GM23338 (cell line): ENCODE measurements around the gene CTSK. TPM values are rescaled to one million over a fixed set of nuclear protein-coding genes. Genes with fewer than 3 reads are reported as not detected.

Experiments
- ATAC-seq: fragments of 200-7000 bp; cut with Tn5 transposase; 3 replicates; pipeline ENCODE4 v1.9.1; 2020
- DNase-seq: peaks from one replicate; pipeline ENCODE4 v3.0.0-alpha.2; 2015; ENCODE audit warnings: low spot score
- H2AFZ ChIP-seq: fragments of 200-600 bp; sonication (generic); 2 replicates; pipeline ENCODE4 v1.8.0; 2016; ENCODE audit warnings: antibody characterized with exemption, mild to moderate bottlenecking, moderate library complexity
- H3F3A ChIP-seq: fragments of 200-600 bp; sonication (generic); replicated peaks from 2 replicates; pipeline ENCODE4 v1.8.0; 2017; ENCODE audit warnings: antibody characterized with exemption, mixed run types, low read depth
- H3K27ac ChIP-seq: fragments of 200-600 bp; sonication (generic); 2 replicates; pipeline ENCODE4 v1.6.1; 2016; ENCODE audit warnings: low read depth
- H3K27me3 ChIP-seq: fragments of 200-600 bp; sonication (generic); 2 replicates; pipeline ENCODE4 v1.8.0; 2016; ENCODE audit warnings: mild to moderate bottlenecking, mixed run types, moderate library complexity; ENCODE audit not compliant: insufficient read depth
- H3K36me3 ChIP-seq: fragments of 200-600 bp; sonication (generic); 2 replicates; pipeline ENCODE4 v1.8.0; 2016; ENCODE audit warnings: mild to moderate bottlenecking; ENCODE audit not compliant: insufficient read depth
- H3K4me1 ChIP-seq: fragments of 200-600 bp; sonication (generic); 2 replicates; pipeline ENCODE4 v1.8.0; 2016; ENCODE audit warnings: mild to moderate bottlenecking, moderate library complexity; ENCODE audit not compliant: insufficient read depth
- H3K4me2 ChIP-seq: fragments of 200-600 bp; sonication (generic); 2 replicates; pipeline ENCODE4 v1.7.1; 2017; ENCODE audit warnings: mixed run types
- H3K4me3 ChIP-seq: fragments of 200-600 bp; sonication (generic); 2 replicates; pipeline ENCODE4 v1.6.1; 2016; ENCODE audit warnings: mixed run types
- H3K79me2 ChIP-seq: fragments of 200-600 bp; sonication (generic); replicated peaks from 2 replicates; pipeline ENCODE4 v1.8.0; 2017; ENCODE audit warnings: mild to moderate bottlenecking; ENCODE audit not compliant: insufficient read depth
- H3K9me2 ChIP-seq: fragments of 200-600 bp; sonication (generic); 2 replicates; pipeline ENCODE4 v1.8.0; 2017; ENCODE audit not compliant: insufficient read depth
- H4K20me1 ChIP-seq: fragments of 200-600 bp; sonication (generic); replicated peaks from 2 replicates; pipeline ENCODE4 v1.8.0; 2017; ENCODE audit warnings: mild to moderate bottlenecking; ENCODE audit not compliant: insufficient read depth
- H3K27ac Mint-ChIP-seq: 2 replicates; pipeline ENCODE4 v1.8.0; 2020; ENCODE audit warnings: inconsistent platforms, mild to moderate bottlenecking, moderate library complexity, mixed read lengths
- H3K27me3 Mint-ChIP-seq: 3 replicates; pipeline ENCODE4 v1.8.0; 2022; ENCODE audit warnings: low read depth, mild to moderate bottlenecking, moderate library complexity, mixed read lengths, inconsistent platforms; ENCODE audit not compliant: insufficient read depth, poor library complexity
- H3K36me3 Mint-ChIP-seq: 3 replicates; pipeline ENCODE4 v1.8.0; 2021; ENCODE audit warnings: low read depth, mild to moderate bottlenecking, inconsistent platforms, moderate library complexity, mixed read lengths
- H3K4me1 Mint-ChIP-seq: 3 replicates; pipeline ENCODE4 v1.8.0; 2020; ENCODE audit warnings: mild to moderate bottlenecking, inconsistent platforms, mixed read lengths
- H3K4me3 Mint-ChIP-seq: 3 replicates; pipeline ENCODE4 v1.8.0; 2021; ENCODE audit warnings: moderate library complexity, mild to moderate bottlenecking, inconsistent platforms, mixed read lengths
- H3K9me3 Mint-ChIP-seq: 3 replicates; pipeline ENCODE4 v1.8.0; 2020; ENCODE audit warnings: moderate library complexity, mild to moderate bottlenecking, inconsistent platforms, mixed read lengths
- CREB1 ChIP-seq: fragments of 250-450 bp; sonication (Bioruptor Pico); IDR thresholded peaks from 2 replicates; pipeline ENCODE4 v1.5.0; 2020; ENCODE audit warnings: low read depth, mild to moderate bottlenecking, moderate library complexity
- EZH2 ChIP-seq: fragments of 200-600 bp; sonication (generic); IDR thresholded peaks from one replicate; pipeline ENCODE4 v1.8.0; 2017; ENCODE audit warnings: antibody characterized with exemption, mild to moderate bottlenecking, low read depth; ENCODE audit not compliant: unreplicated experiment
- EZH2phosphoT487 ChIP-seq: fragments of 200-600 bp; sonication (generic); IDR thresholded peaks from one replicate; pipeline ENCODE4 v1.8.1; 2018; ENCODE audit warnings: antibody characterized with exemption; ENCODE audit not compliant: unreplicated experiment
- JUNB ChIP-seq: IDR thresholded peaks from one replicate; pipeline ENCODE4 v1.6.1; 2016; ENCODE audit warnings: antibody characterized with exemption; ENCODE audit not compliant: unreplicated experiment
- NANOG ChIP-seq: IDR thresholded peaks from 2 replicates; pipeline ENCODE4 v1.6.1; 2016; ENCODE audit warnings: antibody characterized with exemption, borderline replicate concordance
- POLR2AphosphoS5 ChIP-seq: IDR thresholded peaks from 2 replicates; pipeline ENCODE4 v1.6.1; 2016; ENCODE audit warnings: antibody characterized with exemption, low read depth
- STAT1 ChIP-seq: IDR thresholded peaks from one replicate; pipeline ENCODE4 v1.6.1; 2016; ENCODE audit warnings: antibody characterized with exemption; ENCODE audit not compliant: unreplicated experiment
- ZNF114 ChIP-seq: fragments of 250-450 bp; sonication (Bioruptor Pico); IDR thresholded peaks from 2 replicates; pipeline ENCODE4 v1.5.0; 2020; ENCODE audit warnings: mild to moderate bottlenecking, moderate library complexity
- ZNF331 ChIP-seq: fragments of 250-450 bp; sonication (Bioruptor Pico); IDR thresholded peaks from 2 replicates; pipeline ENCODE4 v1.5.0; 2020; ENCODE audit warnings: low read depth, mild to moderate bottlenecking, moderate library complexity
- long read RNA-seq: library from polyadenylated mRNA; unstranded; transcript quantifications from one replicate; pipeline ENCODE4 v2.0.0, GENCODE V29; 2020; ENCODE audit not compliant: unreplicated experiment
- polyA plus RNA-seq: library from polyadenylated mRNA; unstranded; fragments of >200 nt; fragmentation: Nextera tagmentation; extraction: Ambion mirVana; gene quantifications from 2 replicates; pipeline ENCODE4 v1.2.1, GENCODE V29; 2016
- total RNA-seq: library from RNA; depleted of rRNA; stranded (reverse); fragments of >200 nt; shearing (Covaris generic); gene quantifications from 2 replicates; pipeline ENCODE4 v1.2.3, GENCODE V29; 2014; rRNA removed
- TF ChIP-seq, protein P1 (sequence below): IDR thresholded peaks from 2 replicates; pipeline ENCODE4 v1.6.1; 2016; ENCODE audit warnings: antibody characterized with exemption
- TF ChIP-seq, protein P2 (sequence below), 2 experiments: fragments of 200-600 bp in 1 of 2; sonication (generic) in 1 of 2; conservative IDR thresholded peaks; 2 replicates each; pipeline versions ENCODE4 v1.5.1 to v1.6.1; 2016 to 2017; ENCODE audit warnings: antibody characterized with exemption in 2 of 2, low read depth in 2 of 2, mild to moderate bottlenecking in 2 of 2, moderate library complexity in 1 of 2
- TF ChIP-seq, protein P3 (sequence below): fragments of 250-450 bp; sonication (Bioruptor Pico); IDR thresholded peaks from 2 replicates; pipeline ENCODE4 v1.5.0; 2020; ENCODE audit warnings: mild to moderate bottlenecking, moderate library complexity
- TF ChIP-seq, protein P4 (sequence below): IDR thresholded peaks from one replicate; pipeline ENCODE4 v1.6.1; 2018; ENCODE audit warnings: antibody characterized with exemption; ENCODE audit not compliant: unreplicated experiment

Gene CTSK
- total RNA-seq (1.7 and 2.8 TPM in 2 replicates), polyA plus RNA-seq (2.7 and 3.3 TPM in 2 replicates)
- long read RNA-seq, transcript CTSK-201 (8 exons, 1,692 nt): major isoform, 5 of 5 reads
- long read RNA-seq, partial matches to known transcripts: 0 of 5 reads
- long read RNA-seq, other reads (novel, unspliced or antisense): 0 of 5 reads

DNA sequence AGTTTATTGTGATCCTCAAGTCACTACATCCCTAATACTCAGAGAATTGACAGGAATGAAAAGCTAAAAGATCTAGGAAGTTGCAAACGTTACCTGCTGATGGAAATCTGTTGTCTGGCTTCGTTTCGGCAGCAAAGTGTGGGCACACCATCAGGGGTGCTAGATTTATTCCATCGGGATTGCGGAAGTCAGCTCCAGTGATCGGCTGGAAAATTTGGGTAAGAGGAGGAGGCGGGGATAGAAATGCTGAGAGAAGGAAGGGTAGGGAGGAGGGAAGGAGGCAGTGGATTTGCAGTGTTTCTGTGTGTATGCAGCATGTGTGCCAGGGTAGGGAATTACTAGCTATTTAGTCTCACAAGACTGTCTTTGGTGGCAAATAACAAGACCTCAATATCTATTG, at the start of gene CTSK:
TSS of gene CTSK (minus strand) at position 140 of the 400 bp plus-strand sequence. CDS start 1,455 bp downstream, outside the sequence.
- Histone ChIP-seq H3K36me3 (peaks cover 16% of the 10 kb centered on the region), H3F3A (no peaks in the 10 kb centered on the region), H2AFZ (no peak within 1 kb of the TSS), H3K27me3 (no peaks in the 10 kb centered on the region), H3K4me2 (no peak within 1 kb of the TSS), H4K20me1 (no peaks in the 10 kb centered on the region), H3K79me2 (no peaks in the 10 kb centered on the region), H3K9me2 (no peaks in the 10 kb centered on the region), H3K4me3 (no peak within 1 kb of the TSS), H3K4me1 (peaks cover 27% of the 10 kb centered on the region), H3K27ac (no peak within 1 kb of the TSS)
- peak; percentile 21 for DNase-seq
- Mint-ChIP-seq H3K4me3 (peak within 1 kb of the TSS; percentile 14; the same call in 2 of the 3 replicates), H3K4me1 (peaks cover 30% of the 10 kb centered on the region), H3K36me3 (no peaks in the 10 kb centered on the region), H3K27me3 (peaks cover 2% of the 10 kb centered on the region), H3K9me3 (no peaks in the 10 kb centered on the region), H3K27ac (no peak within 1 kb of the TSS)
- ATAC-seq: peak; percentile 24
- TF ChIP-seq JUNB (no peak), EZH2phosphoT487 (no peak), ZNF331 (CRISPR knock-in tag) (no peak), CREB1 (no peak), NANOG (no peak), POLR2AphosphoS5 (no peak), EZH2 (no peak), ZNF114 (CRISPR knock-in tag) (no peak), STAT1 (no peak)
- TF ChIP-seq, protein P1, sequence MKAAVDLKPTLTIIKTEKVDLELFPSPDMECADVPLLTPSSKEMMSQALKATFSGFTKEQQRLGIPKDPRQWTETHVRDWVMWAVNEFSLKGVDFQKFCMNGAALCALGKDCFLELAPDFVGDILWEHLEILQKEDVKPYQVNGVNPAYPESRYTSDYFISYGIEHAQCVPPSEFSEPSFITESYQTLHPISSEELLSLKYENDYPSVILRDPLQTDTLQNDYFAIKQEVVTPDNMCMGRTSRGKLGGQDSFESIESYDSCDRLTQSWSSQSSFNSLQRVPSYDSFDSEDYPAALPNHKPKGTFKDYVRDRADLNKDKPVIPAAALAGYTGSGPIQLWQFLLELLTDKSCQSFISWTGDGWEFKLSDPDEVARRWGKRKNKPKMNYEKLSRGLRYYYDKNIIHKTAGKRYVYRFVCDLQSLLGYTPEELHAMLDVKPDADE: no peak
- TF ChIP-seq, protein P2, sequence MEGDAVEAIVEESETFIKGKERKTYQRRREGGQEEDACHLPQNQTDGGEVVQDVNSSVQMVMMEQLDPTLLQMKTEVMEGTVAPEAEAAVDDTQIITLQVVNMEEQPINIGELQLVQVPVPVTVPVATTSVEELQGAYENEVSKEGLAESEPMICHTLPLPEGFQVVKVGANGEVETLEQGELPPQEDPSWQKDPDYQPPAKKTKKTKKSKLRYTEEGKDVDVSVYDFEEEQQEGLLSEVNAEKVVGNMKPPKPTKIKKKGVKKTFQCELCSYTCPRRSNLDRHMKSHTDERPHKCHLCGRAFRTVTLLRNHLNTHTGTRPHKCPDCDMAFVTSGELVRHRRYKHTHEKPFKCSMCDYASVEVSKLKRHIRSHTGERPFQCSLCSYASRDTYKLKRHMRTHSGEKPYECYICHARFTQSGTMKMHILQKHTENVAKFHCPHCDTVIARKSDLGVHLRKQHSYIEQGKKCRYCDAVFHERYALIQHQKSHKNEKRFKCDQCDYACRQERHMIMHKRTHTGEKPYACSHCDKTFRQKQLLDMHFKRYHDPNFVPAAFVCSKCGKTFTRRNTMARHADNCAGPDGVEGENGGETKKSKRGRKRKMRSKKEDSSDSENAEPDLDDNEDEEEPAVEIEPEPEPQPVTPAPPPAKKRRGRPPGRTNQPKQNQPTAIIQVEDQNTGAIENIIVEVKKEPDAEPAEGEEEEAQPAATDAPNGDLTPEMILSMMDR (conservative IDR thresholded peaks at IDR 0.05; ENCODE audit: low read depth in 2 of 2): no peak
- TF ChIP-seq, protein P3, sequence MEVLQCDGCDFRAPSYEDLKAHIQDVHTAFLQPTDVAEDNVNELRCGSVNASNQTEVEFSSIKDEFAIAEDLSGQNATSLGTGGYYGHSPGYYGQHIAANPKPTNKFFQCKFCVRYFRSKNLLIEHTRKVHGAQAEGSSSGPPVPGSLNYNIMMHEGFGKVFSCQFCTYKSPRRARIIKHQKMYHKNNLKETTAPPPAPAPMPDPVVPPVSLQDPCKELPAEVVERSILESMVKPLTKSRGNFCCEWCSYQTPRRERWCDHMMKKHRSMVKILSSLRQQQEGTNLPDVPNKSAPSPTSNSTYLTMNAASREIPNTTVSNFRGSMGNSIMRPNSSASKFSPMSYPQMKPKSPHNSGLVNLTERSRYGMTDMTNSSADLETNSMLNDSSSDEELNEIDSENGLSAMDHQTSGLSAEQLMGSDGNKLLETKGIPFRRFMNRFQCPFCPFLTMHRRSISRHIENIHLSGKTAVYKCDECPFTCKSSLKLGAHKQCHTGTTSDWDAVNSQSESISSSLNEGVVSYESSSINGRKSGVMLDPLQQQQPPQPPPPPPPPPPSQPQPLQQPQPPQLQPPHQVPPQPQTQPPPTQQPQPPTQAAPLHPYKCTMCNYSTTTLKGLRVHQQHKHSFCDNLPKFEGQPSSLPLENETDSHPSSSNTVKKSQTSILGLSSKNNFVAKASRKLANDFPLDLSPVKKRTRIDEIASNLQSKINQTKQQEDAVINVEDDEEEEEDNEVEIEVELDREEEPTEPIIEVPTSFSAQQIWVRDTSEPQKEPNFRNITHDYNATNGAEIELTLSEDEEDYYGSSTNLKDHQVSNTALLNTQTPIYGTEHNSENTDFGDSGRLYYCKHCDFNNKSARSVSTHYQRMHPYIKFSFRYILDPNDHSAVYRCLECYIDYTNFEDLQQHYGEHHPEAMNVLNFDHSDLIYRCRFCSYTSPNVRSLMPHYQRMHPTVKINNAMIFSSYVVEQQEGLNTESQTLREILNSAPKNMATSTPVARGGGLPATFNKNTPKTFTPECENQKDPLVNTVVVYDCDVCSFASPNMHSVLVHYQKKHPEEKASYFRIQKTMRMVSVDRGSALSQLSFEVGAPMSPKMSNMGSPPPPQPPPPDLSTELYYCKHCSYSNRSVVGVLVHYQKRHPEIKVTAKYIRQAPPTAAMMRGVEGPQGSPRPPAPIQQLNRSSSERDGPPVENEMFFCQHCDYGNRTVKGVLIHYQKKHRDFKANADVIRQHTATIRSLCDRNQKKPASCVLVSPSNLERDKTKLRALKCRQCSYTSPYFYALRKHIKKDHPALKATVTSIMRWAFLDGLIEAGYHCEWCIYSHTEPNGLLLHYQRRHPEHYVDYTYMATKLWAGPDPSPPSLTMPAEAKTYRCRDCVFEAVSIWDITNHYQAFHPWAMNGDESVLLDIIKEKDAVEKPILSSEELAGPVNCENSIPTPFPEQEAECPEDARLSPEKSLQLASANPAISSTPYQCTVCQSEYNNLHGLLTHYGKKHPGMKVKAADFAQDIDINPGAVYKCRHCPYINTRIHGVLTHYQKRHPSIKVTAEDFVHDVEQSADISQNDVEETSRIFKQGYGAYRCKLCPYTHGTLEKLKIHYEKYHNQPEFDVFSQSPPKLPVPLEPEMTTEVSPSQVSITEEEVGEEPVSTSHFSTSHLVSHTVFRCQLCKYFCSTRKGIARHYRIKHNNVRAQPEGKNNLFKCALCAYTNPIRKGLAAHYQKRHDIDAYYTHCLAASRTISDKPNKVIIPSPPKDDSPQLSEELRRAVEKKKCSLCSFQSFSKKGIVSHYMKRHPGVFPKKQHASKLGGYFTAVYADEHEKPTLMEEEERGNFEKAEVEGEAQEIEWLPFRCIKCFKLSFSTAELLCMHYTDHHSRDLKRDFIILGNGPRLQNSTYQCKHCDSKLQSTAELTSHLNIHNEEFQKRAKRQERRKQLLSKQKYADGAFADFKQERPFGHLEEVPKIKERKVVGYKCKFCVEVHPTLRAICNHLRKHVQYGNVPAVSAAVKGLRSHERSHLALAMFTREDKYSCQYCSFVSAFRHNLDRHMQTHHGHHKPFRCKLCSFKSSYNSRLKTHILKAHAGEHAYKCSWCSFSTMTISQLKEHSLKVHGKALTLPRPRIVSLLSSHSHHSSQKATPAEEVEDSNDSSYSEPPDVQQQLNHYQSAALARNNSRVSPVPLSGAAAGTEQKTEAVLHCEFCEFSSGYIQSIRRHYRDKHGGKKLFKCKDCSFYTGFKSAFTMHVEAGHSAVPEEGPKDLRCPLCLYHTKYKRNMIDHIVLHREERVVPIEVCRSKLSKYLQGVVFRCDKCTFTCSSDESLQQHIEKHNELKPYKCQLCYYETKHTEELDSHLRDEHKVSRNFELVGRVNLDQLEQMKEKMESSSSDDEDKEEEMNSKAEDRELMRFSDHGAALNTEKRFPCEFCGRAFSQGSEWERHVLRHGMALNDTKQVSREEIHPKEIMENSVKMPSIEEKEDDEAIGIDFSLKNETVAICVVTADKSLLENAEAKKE (CRISPR knock-in tag): no peak
- TF ChIP-seq, protein P4, sequence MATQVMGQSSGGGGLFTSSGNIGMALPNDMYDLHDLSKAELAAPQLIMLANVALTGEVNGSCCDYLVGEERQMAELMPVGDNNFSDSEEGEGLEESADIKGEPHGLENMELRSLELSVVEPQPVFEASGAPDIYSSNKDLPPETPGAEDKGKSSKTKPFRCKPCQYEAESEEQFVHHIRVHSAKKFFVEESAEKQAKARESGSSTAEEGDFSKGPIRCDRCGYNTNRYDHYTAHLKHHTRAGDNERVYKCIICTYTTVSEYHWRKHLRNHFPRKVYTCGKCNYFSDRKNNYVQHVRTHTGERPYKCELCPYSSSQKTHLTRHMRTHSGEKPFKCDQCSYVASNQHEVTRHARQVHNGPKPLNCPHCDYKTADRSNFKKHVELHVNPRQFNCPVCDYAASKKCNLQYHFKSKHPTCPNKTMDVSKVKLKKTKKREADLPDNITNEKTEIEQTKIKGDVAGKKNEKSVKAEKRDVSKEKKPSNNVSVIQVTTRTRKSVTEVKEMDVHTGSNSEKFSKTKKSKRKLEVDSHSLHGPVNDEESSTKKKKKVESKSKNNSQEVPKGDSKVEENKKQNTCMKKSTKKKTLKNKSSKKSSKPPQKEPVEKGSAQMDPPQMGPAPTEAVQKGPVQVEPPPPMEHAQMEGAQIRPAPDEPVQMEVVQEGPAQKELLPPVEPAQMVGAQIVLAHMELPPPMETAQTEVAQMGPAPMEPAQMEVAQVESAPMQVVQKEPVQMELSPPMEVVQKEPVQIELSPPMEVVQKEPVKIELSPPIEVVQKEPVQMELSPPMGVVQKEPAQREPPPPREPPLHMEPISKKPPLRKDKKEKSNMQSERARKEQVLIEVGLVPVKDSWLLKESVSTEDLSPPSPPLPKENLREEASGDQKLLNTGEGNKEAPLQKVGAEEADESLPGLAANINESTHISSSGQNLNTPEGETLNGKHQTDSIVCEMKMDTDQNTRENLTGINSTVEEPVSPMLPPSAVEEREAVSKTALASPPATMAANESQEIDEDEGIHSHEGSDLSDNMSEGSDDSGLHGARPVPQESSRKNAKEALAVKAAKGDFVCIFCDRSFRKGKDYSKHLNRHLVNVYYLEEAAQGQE: no peak
